GM21576 (cell line): Measurements from ENCODE around the gene SYNGR2.
A peak's percentile ranks its signal among the peaks of the same experiment; 100 is the strongest.
"Not testable (repeated sequence)": the region's sequence is repeated elsewhere in the genome, so short reads cannot be mapped to it uniquely, and the experiment has no call there.

ENCODE experiments used
- ATAC-seq: cut with Tn5 transposase; IDR thresholded peaks from one replicate; pipeline ENCODE4 v1.9.1; 2021; ENCODE audit warnings: mild to moderate bottlenecking, moderate library complexity; ENCODE audit not compliant: unreplicated experiment

The SYNGR2 gene

DNA sequence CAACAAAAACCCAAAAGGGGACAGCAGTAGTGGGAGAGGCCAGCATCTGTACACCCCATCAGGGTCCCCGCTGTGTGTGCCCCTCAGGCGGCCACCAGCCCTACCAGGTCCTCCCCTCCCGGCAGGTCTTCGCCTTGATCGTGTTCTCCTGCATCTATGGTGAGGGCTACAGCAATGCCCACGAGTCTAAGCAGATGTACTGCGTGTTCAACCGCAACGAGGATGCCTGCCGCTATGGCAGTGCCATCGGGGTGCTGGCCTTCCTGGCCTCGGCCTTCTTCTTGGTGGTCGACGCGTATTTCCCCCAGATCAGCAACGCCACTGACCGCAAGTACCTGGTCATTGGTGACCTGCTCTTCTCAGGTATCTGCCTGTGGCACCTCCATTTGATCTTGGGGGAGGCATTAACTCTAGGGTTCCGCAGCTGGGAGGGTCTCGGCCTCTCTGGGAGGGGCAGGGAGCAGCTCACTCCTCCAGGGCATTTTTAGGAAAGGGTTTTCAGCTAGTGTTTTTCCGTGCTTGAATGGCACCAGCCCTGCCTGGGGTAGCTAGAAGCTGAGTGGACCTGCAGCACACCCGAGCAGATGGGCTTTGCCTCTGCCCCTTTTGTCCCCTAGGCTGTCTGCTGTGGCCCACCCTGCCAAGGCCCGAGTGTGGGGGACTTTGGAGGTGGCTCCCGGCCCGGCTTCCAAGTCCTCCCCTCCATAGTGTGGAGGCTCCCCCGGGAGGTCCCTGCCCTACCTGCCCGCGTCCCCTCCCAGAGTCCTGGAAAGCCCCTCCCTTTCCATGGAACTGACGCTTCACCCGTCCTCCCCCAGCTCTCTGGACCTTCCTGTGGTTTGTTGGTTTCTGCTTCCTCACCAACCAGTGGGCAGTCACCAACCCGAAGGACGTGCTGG lies 2.6 kb downstream of the SYNGR2 start:
- no peak for ATAC-seq

GRCh38 chr17:78171591-78172248 lies 3.3 kb downstream of the SYNGR2 start:
- ATAC-seq = not testable (repeated sequence)

DNA sequence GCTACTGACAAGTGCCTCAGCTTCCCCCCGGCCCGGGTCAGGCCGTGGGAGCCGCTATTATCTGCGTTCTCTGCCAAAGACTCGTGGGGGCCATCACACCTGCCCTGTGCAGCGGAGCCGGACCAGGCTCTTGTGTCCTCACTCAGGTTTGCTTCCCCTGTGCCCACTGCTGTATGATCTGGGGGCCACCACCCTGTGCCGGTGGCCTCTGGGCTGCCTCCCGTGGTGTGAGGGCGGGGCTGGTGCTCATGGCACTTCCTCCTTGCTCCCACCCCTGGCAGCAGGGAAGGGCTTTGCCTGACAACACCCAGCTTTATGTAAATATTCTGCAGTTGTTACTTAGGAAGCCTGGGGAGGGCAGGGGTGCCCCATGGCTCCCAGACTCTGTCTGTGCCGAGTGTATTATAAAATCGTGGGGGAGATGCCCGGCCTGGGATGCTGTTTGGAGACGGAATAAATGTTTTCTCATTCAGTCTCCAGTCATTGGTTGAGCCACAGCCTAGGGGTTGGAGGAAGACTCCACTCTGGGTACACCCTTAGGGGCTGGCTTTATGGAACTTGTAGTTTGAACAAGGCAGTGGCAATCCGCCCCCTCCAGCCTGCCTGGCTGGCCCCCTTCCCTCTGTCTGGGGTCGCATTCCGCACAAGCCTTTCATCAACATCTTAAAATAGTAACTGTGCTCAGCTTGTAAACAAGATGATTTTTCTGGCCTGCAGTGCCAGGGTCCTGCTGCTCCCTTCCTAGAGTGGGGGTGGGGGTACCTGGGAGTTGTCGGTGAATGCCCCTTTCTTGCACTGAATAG lies 4.1 kb downstream of the SYNGR2 start:
- no peak for ATAC-seq

DNA sequence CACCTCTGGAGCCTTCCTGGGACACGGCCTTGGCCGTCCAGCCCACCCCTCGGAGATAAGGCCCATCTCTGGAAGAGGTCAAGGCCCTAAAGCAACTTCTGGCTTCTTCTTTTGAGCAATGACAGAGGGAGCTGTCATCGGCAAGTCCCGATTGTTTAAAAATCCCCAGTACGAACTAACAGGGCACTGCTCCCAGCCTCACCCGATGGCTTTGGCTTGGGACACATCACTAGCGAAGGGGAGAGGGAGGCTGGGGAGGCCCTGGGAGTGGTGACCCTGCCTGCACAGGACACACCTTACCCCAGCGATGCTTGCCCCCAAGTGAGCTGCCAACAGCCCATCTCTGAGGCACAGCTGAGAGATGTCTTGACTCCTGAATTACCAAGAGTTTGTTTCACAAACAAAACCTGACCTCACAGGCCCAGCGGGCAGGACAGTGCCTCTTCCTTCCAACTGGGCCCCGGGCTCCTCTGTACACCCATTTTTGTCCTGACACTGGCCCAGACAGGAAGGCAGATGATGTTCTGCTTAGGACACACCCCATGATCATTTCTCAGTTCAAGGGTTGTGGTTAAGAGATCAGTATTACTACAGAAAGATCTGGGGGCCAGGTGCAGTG lies 4.8 kb downstream of the SYNGR2 start:
- ATAC-seq = peak; percentile 34

DNA sequence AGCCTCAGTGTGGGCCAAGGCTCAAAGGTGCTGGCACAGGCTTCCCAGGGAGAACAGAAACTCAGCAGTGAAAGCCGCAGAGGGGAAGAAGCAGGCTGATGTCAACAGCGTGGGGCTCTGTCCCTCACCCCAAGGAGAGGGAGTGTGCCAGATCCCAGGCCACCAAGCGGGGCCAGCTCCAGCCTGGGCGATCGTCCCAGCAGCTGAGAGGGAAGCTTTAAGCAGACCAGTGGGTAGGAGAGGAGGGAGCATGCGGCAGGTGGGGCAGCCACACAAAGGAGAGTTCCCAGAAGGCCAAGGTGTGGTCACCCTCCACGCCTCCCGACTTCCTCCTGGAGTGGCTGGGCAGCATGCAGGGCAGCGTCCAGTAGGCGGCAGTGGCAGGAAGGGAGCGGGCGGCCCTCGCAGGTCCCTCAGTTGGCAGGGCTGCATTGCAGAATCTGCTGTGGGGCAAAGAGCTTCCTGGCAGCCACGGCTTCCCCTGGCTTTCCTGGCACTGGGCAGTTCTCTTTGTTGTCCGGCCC lies 6.0 kb downstream of the SYNGR2 start:
- ATAC-seq = no peak

- ATAC-seq = no peak
Measured at GRCh38 chr17:78174870-78175642, 6.7 kb downstream of the SYNGR2 start.

- ATAC-seq = no peak
Measured at GRCh38 chr17:78175643-78175981, 7.2 kb downstream of the SYNGR2 start.

- ATAC-seq = no peak
Measured at GRCh38 chr17:78176548-78177025, 8.2 kb downstream of the SYNGR2 start.

GRCh38 chr17:78179372-78179771 lies 11.0 kb downstream of the SYNGR2 start:
- no peak for ATAC-seq

DNA sequence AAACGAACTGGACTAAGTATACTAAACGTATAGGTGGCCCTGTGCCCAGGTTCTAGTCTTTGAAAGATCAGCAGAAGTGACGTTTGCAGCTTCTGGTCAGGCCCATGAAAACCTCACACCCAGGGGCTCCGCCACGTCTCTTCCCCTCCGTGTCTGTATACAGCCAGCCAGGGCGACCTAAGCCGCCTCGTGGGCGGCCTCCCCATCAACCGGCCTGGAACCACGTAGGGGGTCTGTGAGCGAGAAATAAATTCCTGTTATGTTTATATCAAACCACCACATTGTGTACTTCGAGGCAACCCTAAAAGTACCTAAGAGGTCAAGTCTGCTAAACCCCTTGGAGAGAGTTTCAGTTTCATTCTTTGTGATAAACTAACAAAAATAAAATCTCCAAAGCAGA lies 11.7 kb downstream of the SYNGR2 start:
- ATAC-seq = no peak

- ATAC-seq = no peak
Measured at GRCh38 chr17:78180508-78180907, 12.1 kb downstream of the SYNGR2 start.

GRCh38 chr17:78182504-78182903 lies 14.1 kb downstream of the SYNGR2 start:
- no peak for ATAC-seq

DNA sequence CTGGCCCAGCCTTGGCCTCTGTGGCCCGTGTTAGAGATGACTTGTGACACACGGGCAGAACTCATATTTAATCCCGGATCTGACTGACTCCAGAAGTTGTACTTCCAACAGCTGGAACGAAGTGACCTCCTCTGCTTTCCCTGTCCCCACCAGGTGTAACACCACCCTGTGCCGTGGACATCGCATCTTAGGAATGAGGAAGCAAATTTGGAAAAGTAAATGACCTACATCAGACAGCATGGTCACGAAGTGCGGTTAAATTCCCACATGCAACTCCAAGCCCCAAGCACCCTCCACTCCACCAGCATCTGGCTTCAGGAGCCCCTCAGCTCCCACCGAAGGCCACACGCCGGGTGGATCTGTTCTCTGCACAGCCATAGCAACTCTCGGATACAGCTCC lies 15.5 kb downstream of the SYNGR2 start:
- ATAC-seq = no peak

DNA sequence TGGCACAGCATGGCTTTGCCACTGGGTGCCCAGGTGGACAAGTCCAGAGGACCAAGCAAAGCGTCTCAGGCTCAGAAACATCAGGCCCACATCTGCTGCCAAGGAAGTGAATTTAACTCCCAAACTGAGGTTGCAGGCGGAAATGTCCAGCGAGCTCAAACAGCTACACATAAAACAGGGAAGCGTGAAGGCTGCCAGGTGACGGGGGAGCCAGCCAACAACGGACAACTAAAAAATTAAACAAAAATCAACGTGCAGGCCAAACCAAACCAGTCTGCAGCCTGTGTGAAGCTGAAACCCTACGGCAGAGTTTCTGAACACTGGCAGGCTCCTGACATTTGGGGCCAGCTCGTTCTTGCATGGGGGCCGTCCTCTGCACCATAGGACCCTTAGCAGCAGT lies 16.0 kb downstream of the SYNGR2 start:
- ATAC-seq = no peak

GRCh38 chr17:78184868-78185267 lies 16.5 kb downstream of the SYNGR2 start:
- no peak for ATAC-seq

DNA sequence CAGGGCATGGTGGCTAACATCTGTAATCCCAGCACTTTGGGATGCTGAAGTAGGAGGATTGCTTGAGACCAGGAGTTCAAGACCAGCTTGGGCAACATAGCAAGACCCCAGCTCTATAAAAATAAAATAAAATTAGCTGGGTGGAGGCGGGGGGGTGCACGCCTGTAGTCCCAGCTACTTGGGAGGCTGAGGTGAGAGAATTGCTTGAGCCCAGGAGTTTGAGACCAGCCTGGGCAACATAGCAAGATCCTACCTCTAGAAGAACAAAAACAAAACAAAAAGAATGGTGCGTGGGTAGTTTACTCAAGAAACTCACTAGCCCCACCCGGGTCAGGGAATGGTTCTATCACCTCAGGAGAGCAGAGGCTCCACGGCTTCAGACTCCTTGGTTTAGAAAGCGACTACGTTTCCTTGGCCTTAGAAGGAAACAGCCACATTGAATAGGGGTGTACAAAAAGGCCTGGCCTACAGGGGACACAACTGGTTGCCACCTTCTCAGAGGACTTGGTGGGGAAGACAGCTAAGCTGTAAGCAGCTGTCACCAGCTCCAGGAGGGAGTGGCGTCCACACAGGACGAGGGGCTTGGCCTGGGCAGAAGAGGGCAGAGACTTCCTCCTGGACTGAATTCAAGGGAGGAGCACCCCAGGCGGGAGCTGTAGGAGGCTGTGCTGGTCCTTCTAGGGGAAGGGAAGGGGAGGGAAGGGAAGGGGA lies 17.8 kb downstream of the SYNGR2 start:
- no peak for ATAC-seq

- ATAC-seq = peak; percentile 82
Measured at GRCh38 chr17:78186692-78187595, 18.6 kb downstream of the SYNGR2 start, which contains the start of the genes AFMID and TK1. Gene AFMID (plus strand): TSS chr17:78187362. CDS start chr17:78187371, 9 bp downstream. Gene TK1 (minus strand): TSS chr17:78187052. CDS start chr17:78186994, 58 bp downstream.

- no peak for ATAC-seq
Measured at GRCh38 chr17:78196716-78197115, 28.3 kb downstream of the SYNGR2 start.
